Panc1 (cell line): ENCODE measurements around the gene KCTD1. TPM values are rescaled to one million over a fixed set of nuclear protein-coding genes. Genes with fewer than 3 reads are reported as not detected.
A peak's percentile ranks its signal among the peaks of the same experiment; 100 is the strongest.

Experiments
- ATAC-seq: fragments of 200-7000 bp; cut with Tn5 transposase; 2 replicates; pipeline ENCODE4 v1.9.1; 2020; ENCODE audit warnings: mild to moderate bottlenecking, moderate library complexity
- BruUV-seq: library from RNA; stranded (reverse); fragments of 400-500 nt; replicated peaks from 2 replicates; lab custom pipeline; 2021; lab: Mats Ljungman, UMichigan
- CTCF ChIA-PET: fragments of 300-600 bp; sonication (Branson Sonifier 250); formaldehyde crosslinking; loops from one replicate; lab custom pipeline; 2022; ENCODE audit warnings: antibody characterized with exemption; lab: Charles Lee
- POLR2A ChIA-PET: fragments of 300-600 bp; sonication (Branson Sonifier 250); formaldehyde crosslinking; loops from one replicate; lab custom pipeline; 2022; ENCODE audit warnings: antibody characterized with exemption; lab: Charles Lee
- DNase-seq: peaks from one replicate; pipeline ENCODE4 v3.0.0-alpha.2; 2010; ENCODE audit warnings: low read depth, low spot score
- H3K27ac ChIP-seq: 2 replicates; pipeline ENCODE4 v1.5.1; 2011; ENCODE audit warnings: mild to moderate bottlenecking, low read length, inconsistent platforms
- H3K27me3 ChIP-seq: fragments of 200-500 bp; sonication (Bioruptor generic); 2 replicates; pipeline ENCODE4 v1.6.0; 2014; ENCODE audit warnings: low read length, inconsistent platforms; ENCODE audit not compliant: control insufficient read depth, insufficient read depth
- H3K36me3 ChIP-seq: fragments of 200-500 bp; sonication (Bioruptor generic); 2 replicates; pipeline ENCODE4 v1.5.1; 2014; ENCODE audit warnings: inconsistent platforms, mild to moderate bottlenecking, low read length, moderate library complexity; ENCODE audit not compliant: control insufficient read depth, insufficient read depth
- H3K4me1 ChIP-seq: 2 replicates; pipeline ENCODE4 v1.5.1; 2011; ENCODE audit warnings: inconsistent platforms, mild to moderate bottlenecking, low read length, moderate library complexity; ENCODE audit not compliant: control insufficient read depth, insufficient read depth
- H3K4me3 ChIP-seq, 2 experiments: 2 replicates each; pipeline ENCODE4 v1.5.1; 2011 to 2012; ENCODE audit warnings: low read depth in 2 of 2, low read length in 2 of 2, mild to moderate bottlenecking in 2 of 2, inconsistent platforms in 1 of 2, moderate library complexity in 1 of 2
- H3K9me3 ChIP-seq: fragments of 200-500 bp; sonication (Bioruptor generic); 2 replicates; pipeline ENCODE4 v1.5.1; 2014; ENCODE audit warnings: low read depth, mild to moderate bottlenecking, inconsistent platforms, low read length, moderate library complexity; ENCODE audit not compliant: control insufficient read depth, insufficient read depth
- CTCF ChIP-seq: fragments of 450-650 bp; IDR thresholded peaks from 2 replicates; pipeline ENCODE4 v1.5.1; 2017; ENCODE audit warnings: mild to moderate bottlenecking
- POLR2AphosphoS5 ChIP-seq: IDR thresholded peaks from 2 replicates; pipeline ENCODE4 v1.6.1; 2012; ENCODE audit warnings: mild to moderate bottlenecking, low read depth, low read length, moderate library complexity
- REST ChIP-seq, 2 experiments: IDR thresholded peaks; 2 replicates each; pipeline ENCODE4 v1.6.1; 2011 to 2012; ENCODE audit warnings: low read depth in 2 of 2, control low read depth in 1 of 2, low read length in 1 of 2, mild to moderate bottlenecking in 1 of 2, moderate library complexity in 1 of 2; ENCODE audit not compliant: insufficient read depth in 1 of 2
- SIN3A ChIP-seq: IDR thresholded peaks from 2 replicates; pipeline ENCODE4 v1.6.1; 2012; ENCODE audit warnings: low read depth, mild to moderate bottlenecking, low read length, moderate library complexity, borderline replicate concordance; ENCODE audit not compliant: insufficient read depth
- TCF7L2 ChIP-seq: IDR thresholded peaks from 2 replicates; pipeline ENCODE4 v1.6.1; 2011; ENCODE audit warnings: mild to moderate bottlenecking, low read depth, low read length, inconsistent platforms
- in situ Hi-C: cut with HindIII; loops from 2 replicates; pipeline ENCODE4 v1.10.0; 2016; ENCODE audit warnings: low sequenced_read_pairs, low pct_unique_long_range_greater_than_20kb
- intact Hi-C: fragments of 100-400 bp; cut with micrococcal nuclease; formaldehyde crosslinking; loops from one replicate; pipeline ENCODE4 v1.10.0; 2022; ENCODE audit not compliant: unreplicated experiment
- total RNA-seq: library from RNA; stranded (reverse); gene quantifications from one replicate; pipeline ENCODE4 v1.2.1, GENCODE V29; 2021; ENCODE audit not compliant: unreplicated experiment

KCTD1 gene
- total RNA-seq, 1 experiment from 2014 or later: 34.4 TPM

GRCh38 chr18:26487437-26487836, 60.9 kb downstream of the KCTD1 start:
- intact Hi-C loops: no loop called here
- DNase-seq (no peak), ATAC-seq (peak; percentile 47; the same call in 1 of the 2 replicates)
- peak overlapping the region; percentile 67 for H3K27ac ChIP-seq
- no TSS peak for BruUV-seq
- no peak overlapping the region for H3K4me3 ChIP-seq
- ChIA-PET CTCF (no interaction called here), POLR2A (no interaction called here)
- TF ChIP-seq REST (IDR thresholded peaks at IDR 0.05; ENCODE audit: insufficient read depth in 1 of 2, low read depth in 2 of 2, low read length in 1 of 2): no peak
- TF ChIP-seq SIN3A: no peak
- TF ChIP-seq TCF7L2: no peak
- no peak for TF ChIP-seq POLR2AphosphoS5
- no peak for TF ChIP-seq CTCF
- no peaks in the 10 kb centered on the region for H3K9me3 ChIP-seq
- H3K4me1 ChIP-seq: peaks cover 30% of the 10 kb centered on the region
- no peaks in the 10 kb centered on the region for H3K36me3 ChIP-seq
- in situ Hi-C loops: no loop called here
- no peaks in the 10 kb centered on the region for H3K27me3 ChIP-seq

GRCh38 chr18:26483633-26484032, 64.7 kb downstream of the KCTD1 start:
- intact Hi-C loops: no loop called here
- ChIA-PET CTCF (no interaction called here), POLR2A (no interaction called here)
- Histone ChIP-seq H3K9me3 (no peaks in the 10 kb centered on the region), H3K36me3 (no peaks in the 10 kb centered on the region), H3K27ac (peak overlapping the region; percentile 93), H3K4me1 (peaks cover 64% of the 10 kb centered on the region), H3K4me3 (no peak overlapping the region), H3K27me3 (no peaks in the 10 kb centered on the region)
- BruUV-seq: no TSS peak
- TF ChIP-seq CTCF (no peak), POLR2AphosphoS5 (no peak), REST (IDR thresholded peaks at IDR 0.05; ENCODE audit: insufficient read depth in 1 of 2, low read depth in 2 of 2, low read length in 1 of 2) (no peak), SIN3A (no peak), TCF7L2 (no peak)
- no peak for DNase-seq
- in situ Hi-C loops: no loop called here
- ATAC-seq: no peak
